HL-60 (cell line): Measurements from ENCODE around the gene TCFL5.

Source experiments
- DNase-seq, 2 experiments: peaks; one replicate each; pipeline ENCODE4 v3.0.0-alpha.2; 2010 to 2020; ENCODE audit warnings: low read depth in 1 of 2, low spot score in 1 of 2
- H3K27ac ChIP-seq: fragments of 250-450 bp; sonication (Bioruptor Pico); replicated peaks from 2 replicates; pipeline ENCODE4 v1.5.1; 2020; ENCODE audit warnings: mild to moderate bottlenecking, moderate library complexity
- H3K27me3 ChIP-seq: fragments of 250-450 bp; sonication (Bioruptor Pico); 2 replicates; pipeline ENCODE4 v1.5.1; 2021; ENCODE audit warnings: mild to moderate bottlenecking, moderate library complexity; ENCODE audit not compliant: insufficient read depth, poor library complexity, severe bottlenecking
- H3K4me3 ChIP-seq: replicated peaks from 2 replicates; pipeline ENCODE4 v1.5.1; 2011; ENCODE audit warnings: mild to moderate bottlenecking, control low read depth, low read length; ENCODE audit not compliant: insufficient read depth
- CTCF ChIP-seq: IDR thresholded peaks from one replicate; pipeline ENCODE4 v1.5.1; 2011; ENCODE audit warnings: low read length, control low read depth, inconsistent platforms; ENCODE audit not compliant: insufficient read depth
- GABPA ChIP-seq: IDR thresholded peaks from 2 replicates; pipeline ENCODE4 v1.6.1; 2012; ENCODE audit warnings: low read depth
- POLR2AphosphoS5 ChIP-seq: IDR thresholded peaks from 2 replicates; pipeline ENCODE4 v1.6.1; 2012; ENCODE audit warnings: low read depth
- REST ChIP-seq: IDR thresholded peaks from 2 replicates; pipeline ENCODE4 v1.6.1; 2012; ENCODE audit warnings: low read depth; ENCODE audit not compliant: insufficient replicate concordance
- SPI1 ChIP-seq: IDR thresholded peaks from 2 replicates; pipeline ENCODE4 v1.6.1; 2012; ENCODE audit warnings: low read depth, mild to moderate bottlenecking, borderline replicate concordance

Gene TCFL5

GRCh38 chr20:62896526-62896925 lies 34.9 kb upstream of the TCFL5 start:
- no peak for DNase-seq
- Histone ChIP-seq H3K4me3 (no peak overlapping the region), H3K27ac (no peak overlapping the region), H3K27me3 (no peaks in the 10 kb centered on the region)
- TF ChIP-seq SPI1 (no peak), GABPA (no peak), POLR2AphosphoS5 (no peak), REST (no peak), CTCF (no peak)

- DNase-seq, result no peak
- Histone ChIP-seq H3K4me3 (no peak overlapping the region), H3K27me3 (no peaks in the 10 kb centered on the region), H3K27ac (no peak overlapping the region)
- TF ChIP-seq POLR2AphosphoS5 (no peak), CTCF (no peak), SPI1 (no peak), REST (no peak), GABPA (no peak)
Measured at GRCh38 chr20:62895539-62895938, 33.9 kb upstream of the TCFL5 start.

- no peaks in the 10 kb centered on the region for H3K27me3 ChIP-seq
- DNase-seq, result no peak
- H3K4me3 ChIP-seq, result no peak overlapping the region
- no peak overlapping the region for H3K27ac ChIP-seq
- TF ChIP-seq POLR2AphosphoS5 (no peak), GABPA (no peak), CTCF (no peak), REST (no peak), SPI1 (no peak)
Measured at GRCh38 chr20:62894261-62894660, 32.6 kb upstream of the TCFL5 start.
